K562 (cell line): ENCODE measurements around the gene SLC25A18. TPM values are rescaled to one million over a fixed set of nuclear protein-coding genes. Genes with fewer than 3 reads are reported as not detected.

ENCODE experiments used
- ATAC-seq: fragments of 200-7000 bp; cut with Tn5 transposase; 3 replicates; pipeline ENCODE4 v1.9.1; 2020; ENCODE audit warnings: moderate library complexity
- BruUV-seq: library from RNA; stranded (reverse); fragments of 400-500 nt; replicated peaks from 2 replicates; lab custom pipeline; 2021; lab: Mats Ljungman, UMichigan
- CTCF ChIA-PET: fragments of 300-600 bp; formaldehyde crosslinking; extraction: SDS; loops from one replicate; lab custom pipeline; 2021; ENCODE audit warnings: low intra/inter-chr PET ratio; lab: Yijun Ruan, JAX
- POLR2A ChIA-PET: fragments of 300-600, 350-650 bp; sonication (Branson Sonifier 250); formaldehyde crosslinking; extraction: SDS; loops from one replicate; lab custom pipeline; 2021; ENCODE audit warnings: antibody characterized with exemption, inconsistent platforms; lab: Yijun Ruan, JAX
- DNase-seq, 4 experiments: peaks; one replicate each; pipeline versions ENCODE4 v3.0.0 to v3.0.0-alpha.2; 2011 to 2018; ENCODE audit warnings: low spot score in 3 of 4, mixed read lengths in 3 of 4; ENCODE audit errors: extremely low read depth in 1 of 4
- FAIRE-seq: peaks from 2 replicates; lab custom pipeline; 2011; peaks lifted over from hg19 to GRCh38; lab: Jason Lieb, UNC
- H2AFZ ChIP-seq: 2 replicates; pipeline ENCODE4 v1.6.0; 2011; ENCODE audit warnings: low read depth, low read length, control low read depth, inconsistent platforms
- H3K27ac ChIP-seq: fragments of 200-600 bp; 3 replicates; pipeline ENCODE4 v1.8.0; 2011; ENCODE audit warnings: low read depth, mild to moderate bottlenecking, control low read depth, inconsistent platforms, low read length, moderate library complexity, mixed read lengths; ENCODE audit errors: extremely low read depth
- H3K27me3 ChIP-seq, 2 experiments: fragments of 300-600 bp in 1 of 2; 2 replicates in 1 of 2; 3 replicates in 1 of 2; pipeline versions ENCODE4 v1.6.0 to v1.8.0; 2011; ENCODE audit warnings: inconsistent platforms in 2 of 2, low read length in 2 of 2, mild to moderate bottlenecking in 1 of 2, mixed read lengths in 1 of 2, moderate library complexity in 1 of 2; ENCODE audit not compliant: control insufficient read depth in 2 of 2, insufficient read depth in 2 of 2
- H3K36me3 ChIP-seq: fragments of 300-600 bp; 3 replicates; pipeline ENCODE4 v1.8.0; 2011; ENCODE audit warnings: mild to moderate bottlenecking, low read length, inconsistent platforms; ENCODE audit not compliant: control insufficient read depth, insufficient read depth
- H3K4me1 ChIP-seq, 2 experiments: fragments of 200-600 bp in 1 of 2; replicated peaks in 1 of 2; 2 replicates in 1 of 2; 3 replicates in 1 of 2; pipeline versions ENCODE4 v1.5.1 to v1.8.0; 2011; ENCODE audit warnings: inconsistent platforms in 2 of 2, low read length in 2 of 2, mild to moderate bottlenecking in 1 of 2, mixed read lengths in 1 of 2, moderate library complexity in 1 of 2; ENCODE audit not compliant: control insufficient read depth in 2 of 2, insufficient read depth in 2 of 2
- H3K4me2 ChIP-seq: 2 replicates; pipeline ENCODE4 v1.6.1; 2011; ENCODE audit warnings: low read length, control low read depth, inconsistent platforms, mixed read lengths; ENCODE audit not compliant: insufficient read depth
- H3K4me3 ChIP-seq: fragments of 200-600 bp; sonication (generic), shearing (Covaris generic); 2 replicates; pipeline ENCODE4 v1.5.1; 2016; ENCODE audit warnings: control low read depth, inconsistent platforms
- H3K79me2 ChIP-seq: fragments of 200-600 bp; 3 replicates; pipeline ENCODE4 v1.8.0; 2011; ENCODE audit warnings: low read length, inconsistent platforms; ENCODE audit not compliant: control insufficient read depth, insufficient read depth
- H3K9ac ChIP-seq, 2 experiments: 2 replicates each; pipeline versions ENCODE4 v1.6.0 to v1.6.1; 2011; ENCODE audit warnings: low read depth in 2 of 2, low read length in 2 of 2, control low read depth in 1 of 2, inconsistent platforms in 1 of 2, mild to moderate bottlenecking in 1 of 2, mixed read lengths in 1 of 2; ENCODE audit not compliant: insufficient read depth in 1 of 2
- H3K9me1 ChIP-seq: one replicate; pipeline ENCODE4 v1.6.0; 2011; ENCODE audit warnings: inconsistent platforms, mild to moderate bottlenecking, low read length, moderate library complexity; ENCODE audit not compliant: control insufficient read depth, insufficient read depth
- H3K9me3 ChIP-seq: replicated peaks from 2 replicates; pipeline ENCODE4 v1.5.1; 2011; ENCODE audit warnings: low read depth, low read length, inconsistent platforms; ENCODE audit not compliant: control insufficient read depth, insufficient read depth
- H4K20me1 ChIP-seq: replicated peaks from 2 replicates; pipeline ENCODE4 v1.6.1; 2011; ENCODE audit warnings: low read length, inconsistent platforms, mixed read lengths; ENCODE audit not compliant: control insufficient read depth, insufficient read depth
- CBX1 ChIP-seq: sonication (generic); IDR thresholded peaks from 2 replicates; pipeline ENCODE4 v1.6.1; 2016; ENCODE audit warnings: antibody characterized with exemption, low read depth, mild to moderate bottlenecking
- CEBPG ChIP-seq, 3 experiments: fragments of 200-800 bp in 1 of 3; sonication (Bioruptor generic) in 1 of 3; sonication (generic) in 1 of 3; formaldehyde crosslinking in 1 of 3; IDR thresholded peaks in 2 of 3; conservative IDR thresholded peaks in 1 of 3; 2 replicates each; pipeline versions ENCODE4 v1.6.1 to v1.8.0; 2016 to 2022; ENCODE audit warnings: missing compliant biosample characterization in 2 of 3, missing genetic modification characterization in 2 of 3, mild to moderate bottlenecking in 1 of 3, missing genetic modification reagents in 1 of 3
- JUNB ChIP-seq: fragments of 450-650 bp; formaldehyde crosslinking; conservative IDR thresholded peaks from 2 replicates; pipeline ENCODE4 v1.4.0; 2020; ENCODE audit warnings: mild to moderate bottlenecking
- KAT7 ChIP-seq: sonication (generic); formaldehyde crosslinking; IDR thresholded peaks from 2 replicates; pipeline ENCODE4 v1.8.0; 2022; ENCODE audit warnings: missing genetic modification reagents, mild to moderate bottlenecking, borderline replicate concordance
- MAX ChIP-seq: sonication (generic); formaldehyde crosslinking; IDR thresholded peaks from 2 replicates; pipeline ENCODE4 v1.9.0; 2022; ENCODE audit warnings: mild to moderate bottlenecking, missing genetic modification reagents
- PURB ChIP-seq: sonication (generic); formaldehyde crosslinking; IDR thresholded peaks from 2 replicates; pipeline ENCODE4 v1.9.0; 2021; ENCODE audit warnings: low read depth, mild to moderate bottlenecking, missing genetic modification reagents
- TAF7 ChIP-seq: fragments of 450-650 bp; IDR thresholded peaks from 2 replicates; pipeline ENCODE4 v1.6.1; 2016; ENCODE audit warnings: missing genetic modification characterization, missing compliant biosample characterization
- ZNF507 ChIP-seq: conservative IDR thresholded peaks from 2 replicates; pipeline ENCODE4 v1.6.1; 2017; ENCODE audit warnings: missing genetic modification characterization, missing compliant biosample characterization
- WGBS: fragments of 100-300 bp; shearing (Covaris generic); methylation state at CpG from one replicate; pipeline ENCODE4 v1.1.6; 2016; ENCODE audit warnings: low coverage, mixed read lengths; ENCODE audit not compliant: insufficient coverage; ENCODE audit errors: missing lambda C conversion rate; 5-methylcytosine and 5-hydroxymethylcytosine counted together
- in situ Hi-C: fragments of 300-500 bp; cut with MboI; formaldehyde crosslinking; loops from 4 replicates; pipeline ENCODE4 v1.15.0; 2018; ENCODE audit warnings: inconsistent platforms, mixed read lengths
- intact Hi-C: fragments of 100-400 bp; cut with micrococcal nuclease; formaldehyde crosslinking; loops from 2 replicates; pipeline ENCODE4 v1.14.2; 2022
- polyA plus RNA-seq, 8 experiments: library from polyadenylated mRNA; depleted of rRNA in 4 of 8; stranded (reverse) in 5 of 8; unstranded in 3 of 8; fragments of >200 nt; fragmentation: Nextera tagmentation in 2 of 8; fragmentation: Illumina TruSeq in 1 of 8; extraction: Ambion mirVana in 2 of 8; extraction: Trizol in 1 of 8; gene quantifications; 2 replicates each; pipeline versions ENCODE4 v1.2.1 to v1.2.3, GENCODE V29; 2011 to 2014; ENCODE audit warnings: inconsistent platforms in 1 of 8, missing spikeins in 1 of 8
- total RNA-seq, 7 experiments: library from RNA; depleted of rRNA in 6 of 7; stranded (reverse); fragments of >200 nt in 6 of 7; fragmentation: Illumina TruSeq in 2 of 7; extraction: Trizol in 2 of 7; gene quantifications; 2 replicates each; pipeline versions ENCODE4 v1.2.1 to v1.2.3, GENCODE V29; 2011 to 2021; ENCODE audit warnings: low replicate concordance in 1 of 7
- TF ChIP-seq, protein P1 (sequence below): IDR thresholded peaks from 3 replicates; pipeline ENCODE4 v1.6.1; 2011; ENCODE audit warnings: borderline replicate concordance, mild to moderate bottlenecking, moderate library complexity; ENCODE audit not compliant: insufficient read length; ENCODE audit errors: extremely low read depth
- TF ChIP-seq, protein P2 (sequence below): sonication (generic); formaldehyde crosslinking; IDR thresholded peaks from 2 replicates; pipeline ENCODE4 v1.8.1; 2022; ENCODE audit warnings: missing genetic modification reagents
- TF ChIP-seq, protein P3 (sequence below): fragments of 450-650 bp; IDR thresholded peaks from 2 replicates; pipeline ENCODE4 v1.6.1; 2017; ENCODE audit warnings: mild to moderate bottlenecking, moderate library complexity

SLC25A18 gene
- total and polyA plus RNA-seq, 9 of the 15 experiments (the other 6 are each of a cell fraction or from before 2014, with no cell fraction given), result 0.04 TPM; not detected in 8

- Histone ChIP-seq H3K4me1 (0 out of 5 replicates have a peak, but pooled peaks cover 0 to 4% of the 10 kb centered on the region in 2 experiments), H4K20me1 (no peaks in the 10 kb centered on the region), H3K4me3 (no peak overlapping the region), H3K9me1 (no peaks in the 10 kb centered on the region), H3K4me2 (no peak overlapping the region), H2AFZ (no peak overlapping the region), H3K36me3 (no peaks in the 10 kb centered on the region), H3K79me2 (no peaks in the 10 kb centered on the region), H3K9ac (no peak overlapping the region), H3K27ac (no peak overlapping the region), H3K27me3 (peaks cover 55 to 64% of the 10 kb centered on the region in 2 experiments), H3K9me3 (no peaks in the 10 kb centered on the region)
- WGBS, result 6% methylated on average over 4 of the region's 4 CpGs
- CTCF ChIA-PET, result no interaction called here
- FAIRE-seq, result no peak
- DNase-seq, result no peak
- intact Hi-C loops, result no loop called here
- POLR2A ChIA-PET, result interaction anchor here (0.7 to 1.4 kb wide), 3 partner anchors 9 to 383 kb away, joined by 3 read pairs; no protein-coding TSS in a partner anchor
- in situ Hi-C loops, result loop anchor here (10.0 kb wide), 2 partner anchors 180 to 520 kb away; partner anchors contain the start of gene PEX26
- ATAC-seq, result no peak
- TF ChIP-seq, protein P1, sequence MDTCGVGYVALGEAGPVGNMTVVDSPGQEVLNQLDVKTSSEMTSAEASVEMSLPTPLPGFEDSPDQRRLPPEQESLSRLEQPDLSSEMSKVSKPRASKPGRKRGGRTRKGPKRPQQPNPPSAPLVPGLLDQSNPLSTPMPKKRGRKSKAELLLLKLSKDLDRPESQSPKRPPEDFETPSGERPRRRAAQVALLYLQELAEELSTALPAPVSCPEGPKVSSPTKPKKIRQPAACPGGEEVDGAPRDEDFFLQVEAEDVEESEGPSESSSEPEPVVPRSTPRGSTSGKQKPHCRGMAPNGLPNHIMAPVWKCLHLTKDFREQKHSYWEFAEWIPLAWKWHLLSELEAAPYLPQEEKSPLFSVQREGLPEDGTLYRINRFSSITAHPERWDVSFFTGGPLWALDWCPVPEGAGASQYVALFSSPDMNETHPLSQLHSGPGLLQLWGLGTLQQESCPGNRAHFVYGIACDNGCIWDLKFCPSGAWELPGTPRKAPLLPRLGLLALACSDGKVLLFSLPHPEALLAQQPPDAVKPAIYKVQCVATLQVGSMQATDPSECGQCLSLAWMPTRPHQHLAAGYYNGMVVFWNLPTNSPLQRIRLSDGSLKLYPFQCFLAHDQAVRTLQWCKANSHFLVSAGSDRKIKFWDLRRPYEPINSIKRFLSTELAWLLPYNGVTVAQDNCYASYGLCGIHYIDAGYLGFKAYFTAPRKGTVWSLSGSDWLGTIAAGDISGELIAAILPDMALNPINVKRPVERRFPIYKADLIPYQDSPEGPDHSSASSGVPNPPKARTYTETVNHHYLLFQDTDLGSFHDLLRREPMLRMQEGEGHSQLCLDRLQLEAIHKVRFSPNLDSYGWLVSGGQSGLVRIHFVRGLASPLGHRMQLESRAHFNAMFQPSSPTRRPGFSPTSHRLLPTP, result no peak
- TF ChIP-seq, protein P2, sequence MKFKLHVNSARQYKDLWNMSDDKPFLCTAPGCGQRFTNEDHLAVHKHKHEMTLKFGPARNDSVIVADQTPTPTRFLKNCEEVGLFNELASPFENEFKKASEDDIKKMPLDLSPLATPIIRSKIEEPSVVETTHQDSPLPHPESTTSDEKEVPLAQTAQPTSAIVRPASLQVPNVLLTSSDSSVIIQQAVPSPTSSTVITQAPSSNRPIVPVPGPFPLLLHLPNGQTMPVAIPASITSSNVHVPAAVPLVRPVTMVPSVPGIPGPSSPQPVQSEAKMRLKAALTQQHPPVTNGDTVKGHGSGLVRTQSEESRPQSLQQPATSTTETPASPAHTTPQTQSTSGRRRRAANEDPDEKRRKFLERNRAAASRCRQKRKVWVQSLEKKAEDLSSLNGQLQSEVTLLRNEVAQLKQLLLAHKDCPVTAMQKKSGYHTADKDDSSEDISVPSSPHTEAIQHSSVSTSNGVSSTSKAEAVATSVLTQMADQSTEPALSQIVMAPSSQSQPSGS (CRISPR knock-in tag), result no peak
- TF ChIP-seq MAX (CRISPR knock-in tag) (no peak), CBX1 (no peak), JUNB (CRISPR knock-in tag) (no peak), PURB (CRISPR knock-in tag) (no peak), CEBPG (CRISPR knock-in tag; IDR thresholded peaks at IDR 0.05) (no peak), CEBPG (tag; conservative IDR thresholded peaks at IDR 0.05 in 1 of 2, IDR thresholded peaks at IDR 0.05 in 1 of 2) (no peak), TAF7 (no peak), KAT7 (CRISPR knock-in tag) (no peak), ZNF507 (no peak)
- TF ChIP-seq, protein P3, sequence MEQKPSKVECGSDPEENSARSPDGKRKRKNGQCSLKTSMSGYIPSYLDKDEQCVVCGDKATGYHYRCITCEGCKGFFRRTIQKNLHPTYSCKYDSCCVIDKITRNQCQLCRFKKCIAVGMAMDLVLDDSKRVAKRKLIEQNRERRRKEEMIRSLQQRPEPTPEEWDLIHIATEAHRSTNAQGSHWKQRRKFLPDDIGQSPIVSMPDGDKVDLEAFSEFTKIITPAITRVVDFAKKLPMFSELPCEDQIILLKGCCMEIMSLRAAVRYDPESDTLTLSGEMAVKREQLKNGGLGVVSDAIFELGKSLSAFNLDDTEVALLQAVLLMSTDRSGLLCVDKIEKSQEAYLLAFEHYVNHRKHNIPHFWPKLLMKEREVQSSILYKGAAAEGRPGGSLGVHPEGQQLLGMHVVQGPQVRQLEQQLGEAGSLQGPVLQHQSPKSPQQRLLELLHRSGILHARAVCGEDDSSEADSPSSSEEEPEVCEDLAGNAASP, result no peak
- BruUV-seq, result no TSS peak
Measured at GRCh38 chr22:17554814-17555213, 8.5 kb upstream of the SLC25A18 start.
